SU-DHL-6 (cell line): ENCODE measurements around the gene GPR141.

ENCODE experiments used
- H2AFZ ChIP-seq: fragments of 200-600 bp; sonication (generic); 2 replicates; pipeline ENCODE4 v1.6.1; 2014; ENCODE audit warnings: low read depth, mild to moderate bottlenecking, moderate library complexity, mixed read lengths, antibody characterized with exemption, low read length; ENCODE audit not compliant: severe bottlenecking
- H3F3A ChIP-seq: fragments of 200-600 bp; shearing (Covaris generic); 2 replicates; pipeline ENCODE4 v1.6.0; 2016; ENCODE audit warnings: antibody characterized with exemption, mild to moderate bottlenecking; ENCODE audit not compliant: insufficient read depth
- H3K27ac ChIP-seq: fragments of 200-600 bp; sonication (generic); 2 replicates; pipeline ENCODE4 v1.5.1; 2016; ENCODE audit warnings: low read depth, mild to moderate bottlenecking, low read length, moderate library complexity, mixed read lengths
- H3K27me3 ChIP-seq: fragments of 200-600 bp; sonication (generic), shearing (Covaris generic); 2 replicates; pipeline ENCODE4 v1.6.0; 2014; ENCODE audit warnings: mild to moderate bottlenecking, low read length
- H3K36me3 ChIP-seq: fragments of 200-600 bp; sonication (generic); 2 replicates; pipeline ENCODE4 v1.6.1; 2014; ENCODE audit warnings: mild to moderate bottlenecking, low read length, mixed read lengths
- H3K4me2 ChIP-seq: fragments of 300-600, 200-600 bp; shearing (Covaris generic), sonication (generic); 2 replicates; pipeline ENCODE4 v1.6.0; 2014; ENCODE audit warnings: low read length, low read depth, mild to moderate bottlenecking; ENCODE audit not compliant: poor library complexity, severe bottlenecking
- H3K4me3 ChIP-seq: fragments of 200-600 bp; sonication (generic); 2 replicates; pipeline ENCODE4 v1.5.1; 2014; ENCODE audit warnings: antibody characterized with exemption, low read length, mild to moderate bottlenecking, mixed read lengths; ENCODE audit not compliant: insufficient read depth, poor library complexity, severe bottlenecking
- H3K79me2 ChIP-seq: fragments of 200-600 bp; sonication (generic); 2 replicates; pipeline ENCODE4 v1.6.1; 2014; ENCODE audit warnings: mild to moderate bottlenecking, low read length, moderate library complexity; ENCODE audit not compliant: insufficient read depth
- H3K9ac ChIP-seq: fragments of 200-600 bp; sonication (generic); 2 replicates; pipeline ENCODE4 v1.7.0; 2014; ENCODE audit warnings: mild to moderate bottlenecking, low read length
- H3K9me2 ChIP-seq: fragments of 200-600 bp; sonication (generic); replicated peaks from 2 replicates; pipeline ENCODE4 v1.6.1; 2014; ENCODE audit warnings: low read length; ENCODE audit not compliant: insufficient read depth
- H3K9me3 ChIP-seq: fragments of 200-600 bp; sonication (generic); 2 replicates; pipeline ENCODE4 v1.6.1; 2014; ENCODE audit warnings: low read length, mixed read lengths; ENCODE audit not compliant: insufficient read depth
- H4K20me1 ChIP-seq: fragments of 200-600 bp; sonication (generic); 2 replicates; pipeline ENCODE4 v1.6.1; 2014; ENCODE audit warnings: low read depth, mild to moderate bottlenecking, antibody characterized with exemption, low read length, moderate library complexity, mixed read lengths
- EZH2phosphoT487 ChIP-seq: fragments of 200-600 bp; sonication (generic), shearing (Covaris generic); conservative IDR thresholded peaks from 2 replicates; pipeline ENCODE4 v1.6.1; 2018; ENCODE audit warnings: mild to moderate bottlenecking, antibody characterized with exemption, low read length, moderate library complexity, mixed read lengths
- TF ChIP-seq, protein P1 (sequence below): fragments of 200-600 bp; sonication (generic); IDR thresholded peaks from one replicate; pipeline ENCODE4 v1.5.1; 2017; ENCODE audit warnings: antibody characterized with exemption, mild to moderate bottlenecking, low read length, moderate library complexity; ENCODE audit not compliant: insufficient read depth, poor library complexity, severe bottlenecking

GPR141 gene

GRCh38 chr7:37669818-37670217 is 13.7 kb upstream of the GPR141 start:
- no peak overlapping the region for H3K4me2 ChIP-seq

DNA sequence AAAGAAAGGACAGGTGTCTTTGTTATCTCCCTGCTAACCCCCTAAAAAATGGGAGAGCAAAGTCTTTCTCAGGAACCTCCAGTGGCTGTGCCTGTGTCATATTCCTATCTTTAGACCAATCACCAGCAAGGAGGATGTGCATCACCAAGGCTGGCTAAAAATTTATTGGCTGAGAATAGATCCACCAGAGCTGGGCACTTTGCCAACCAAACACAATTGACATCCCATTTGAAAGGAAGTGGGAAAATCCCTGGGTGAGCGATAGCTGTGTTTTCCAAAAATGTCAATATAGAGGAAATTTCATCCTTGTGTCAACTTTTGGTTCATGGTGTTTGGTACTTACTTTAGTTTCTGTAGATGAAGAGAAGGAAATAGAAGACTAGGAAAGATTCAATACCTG is 13.1 kb upstream of the GPR141 start:
- Histone ChIP-seq H3K4me3 (no peak overlapping the region), H2AFZ (no peak overlapping the region), H3F3A (no peaks in the 10 kb centered on the region), H4K20me1 (no peaks in the 10 kb centered on the region), H3K9me3 (no peaks in the 10 kb centered on the region), H3K36me3 (no peaks in the 10 kb centered on the region), H3K79me2 (no peaks in the 10 kb centered on the region), H3K27ac (no peak overlapping the region), H3K9ac (no peak overlapping the region), H3K27me3 (no peaks in the 10 kb centered on the region), H3K9me2 (no peaks in the 10 kb centered on the region), H3K4me2 (no peak overlapping the region)
- TF ChIP-seq EZH2phosphoT487, result no peak
- TF ChIP-seq, protein P1, sequence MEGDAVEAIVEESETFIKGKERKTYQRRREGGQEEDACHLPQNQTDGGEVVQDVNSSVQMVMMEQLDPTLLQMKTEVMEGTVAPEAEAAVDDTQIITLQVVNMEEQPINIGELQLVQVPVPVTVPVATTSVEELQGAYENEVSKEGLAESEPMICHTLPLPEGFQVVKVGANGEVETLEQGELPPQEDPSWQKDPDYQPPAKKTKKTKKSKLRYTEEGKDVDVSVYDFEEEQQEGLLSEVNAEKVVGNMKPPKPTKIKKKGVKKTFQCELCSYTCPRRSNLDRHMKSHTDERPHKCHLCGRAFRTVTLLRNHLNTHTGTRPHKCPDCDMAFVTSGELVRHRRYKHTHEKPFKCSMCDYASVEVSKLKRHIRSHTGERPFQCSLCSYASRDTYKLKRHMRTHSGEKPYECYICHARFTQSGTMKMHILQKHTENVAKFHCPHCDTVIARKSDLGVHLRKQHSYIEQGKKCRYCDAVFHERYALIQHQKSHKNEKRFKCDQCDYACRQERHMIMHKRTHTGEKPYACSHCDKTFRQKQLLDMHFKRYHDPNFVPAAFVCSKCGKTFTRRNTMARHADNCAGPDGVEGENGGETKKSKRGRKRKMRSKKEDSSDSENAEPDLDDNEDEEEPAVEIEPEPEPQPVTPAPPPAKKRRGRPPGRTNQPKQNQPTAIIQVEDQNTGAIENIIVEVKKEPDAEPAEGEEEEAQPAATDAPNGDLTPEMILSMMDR, result no peak

More at GRCh38 chr7:37669818-37670217, 13.7 kb upstream of the GPR141 start:
- H3K9me2 ChIP-seq, result no peaks in the 10 kb centered on the region
- H3K9ac ChIP-seq, result no peak overlapping the region
- no peak for TF ChIP-seq EZH2phosphoT487
- TF ChIP-seq, protein P1, result no peak
- no peaks in the 10 kb centered on the region for H3K27me3 ChIP-seq
- H4K20me1 ChIP-seq, result no peaks in the 10 kb centered on the region
- H3F3A ChIP-seq, result no peaks in the 10 kb centered on the region
- H3K9me3 ChIP-seq, result no peaks in the 10 kb centered on the region
- no peak overlapping the region for H2AFZ ChIP-seq
- no peak overlapping the region for H3K4me3 ChIP-seq
- H3K27ac ChIP-seq, result no peak overlapping the region
- H3K79me2 ChIP-seq, result no peaks in the 10 kb centered on the region
- no peaks in the 10 kb centered on the region for H3K36me3 ChIP-seq

DNA sequence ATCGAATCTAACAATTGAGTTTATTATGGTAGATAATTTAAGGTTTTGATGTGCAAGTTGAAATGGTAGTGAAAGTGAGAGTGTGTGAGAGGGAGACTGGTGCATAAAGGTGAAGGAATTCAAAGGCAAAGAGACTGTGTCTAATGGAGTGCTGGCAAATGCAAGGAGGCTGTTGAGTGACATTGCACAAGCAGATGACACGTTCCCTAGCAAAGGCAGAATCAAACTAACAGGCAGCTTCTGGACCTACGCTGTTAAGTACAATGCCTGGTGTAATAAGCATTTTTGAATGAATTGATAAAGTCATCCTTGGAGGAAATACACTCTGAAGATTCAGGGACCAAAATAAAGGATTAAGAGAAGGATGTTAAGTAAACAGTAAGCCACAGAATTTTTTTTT is 11.7 kb upstream of the GPR141 start:
- H2AFZ ChIP-seq, result no peak overlapping the region
- no peak for TF ChIP-seq EZH2phosphoT487
- TF ChIP-seq, protein P1, result no peak
- no peaks in the 10 kb centered on the region for H3K36me3 ChIP-seq
- no peaks in the 10 kb centered on the region for H3K27me3 ChIP-seq
- H3K9me2 ChIP-seq, result no peaks in the 10 kb centered on the region
- H3K9ac ChIP-seq, result no peak overlapping the region
- no peak overlapping the region for H3K27ac ChIP-seq
- H3K9me3 ChIP-seq, result no peaks in the 10 kb centered on the region
- H3K4me2 ChIP-seq, result no peak overlapping the region
- H3K79me2 ChIP-seq, result no peaks in the 10 kb centered on the region
- H3F3A ChIP-seq, result no peaks in the 10 kb centered on the region
- no peaks in the 10 kb centered on the region for H4K20me1 ChIP-seq
- no peak overlapping the region for H3K4me3 ChIP-seq

- no peaks in the 10 kb centered on the region for H3K36me3 ChIP-seq
- H3K9me3 ChIP-seq, result no peaks in the 10 kb centered on the region
- H3K4me3 ChIP-seq, result no peak overlapping the region
- H4K20me1 ChIP-seq, result no peaks in the 10 kb centered on the region
- H3K9ac ChIP-seq, result no peak overlapping the region
- no peak for TF ChIP-seq EZH2phosphoT487
- TF ChIP-seq, protein P1, result no peak
- H3K27ac ChIP-seq, result no peak overlapping the region
- no peaks in the 10 kb centered on the region for H3K27me3 ChIP-seq
- H2AFZ ChIP-seq, result no peak overlapping the region
- no peaks in the 10 kb centered on the region for H3K79me2 ChIP-seq
- H3F3A ChIP-seq, result no peaks in the 10 kb centered on the region
- H3K9me2 ChIP-seq, result no peaks in the 10 kb centered on the region
- no peak overlapping the region for H3K4me2 ChIP-seq
Observed at GRCh38 chr7:37672926-37673325, 10.6 kb upstream of the GPR141 start.
